HG02852 (cell line): ENCODE measurements around the gene BHLHE23.

ENCODE experiments used
- ATAC-seq: cut with Tn5 transposase; IDR thresholded peaks from one replicate; pipeline ENCODE4 v1.9.1; 2021; ENCODE audit warnings: mild to moderate bottlenecking, moderate library complexity; ENCODE audit not compliant: unreplicated experiment

BHLHE23 gene

GRCh38 chr20:62993856-62994494 lies 12.8 kb downstream of the BHLHE23 start:
- ATAC-seq = no peak

DNA sequence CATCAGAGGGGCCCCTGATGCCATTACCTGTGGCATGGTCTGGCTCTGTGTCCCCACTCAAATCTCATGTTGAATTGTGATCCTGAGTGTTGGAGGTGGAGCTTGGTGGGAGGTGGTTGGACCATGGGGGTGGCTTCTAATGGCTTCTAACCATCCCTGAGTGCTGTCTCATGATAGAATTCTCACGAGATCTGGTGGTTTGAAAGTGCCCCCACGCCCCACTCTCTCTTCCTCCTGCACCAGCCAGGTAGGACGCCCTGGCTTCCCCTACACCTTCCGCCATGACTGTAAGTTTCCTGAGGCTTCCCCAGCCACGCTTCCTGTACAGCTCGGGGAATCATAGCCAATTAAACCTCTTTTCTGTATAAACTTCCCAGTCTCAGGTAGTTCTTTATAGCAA lies 14.9 kb downstream of the BHLHE23 start:
- ATAC-seq = no peak

- ATAC-seq = no peak
Observed at GRCh38 chr20:62991196-62991807, 15.5 kb downstream of the BHLHE23 start.

GRCh38 chr20:62990306-62990825 lies 16.4 kb downstream of the BHLHE23 start:
- no peak for ATAC-seq

- ATAC-seq = no peak
Observed at GRCh38 chr20:62989201-62989601, 17.6 kb downstream of the BHLHE23 start.

- no peak for ATAC-seq
Observed at GRCh38 chr20:62987114-62987513, 19.6 kb downstream of the BHLHE23 start.

DNA sequence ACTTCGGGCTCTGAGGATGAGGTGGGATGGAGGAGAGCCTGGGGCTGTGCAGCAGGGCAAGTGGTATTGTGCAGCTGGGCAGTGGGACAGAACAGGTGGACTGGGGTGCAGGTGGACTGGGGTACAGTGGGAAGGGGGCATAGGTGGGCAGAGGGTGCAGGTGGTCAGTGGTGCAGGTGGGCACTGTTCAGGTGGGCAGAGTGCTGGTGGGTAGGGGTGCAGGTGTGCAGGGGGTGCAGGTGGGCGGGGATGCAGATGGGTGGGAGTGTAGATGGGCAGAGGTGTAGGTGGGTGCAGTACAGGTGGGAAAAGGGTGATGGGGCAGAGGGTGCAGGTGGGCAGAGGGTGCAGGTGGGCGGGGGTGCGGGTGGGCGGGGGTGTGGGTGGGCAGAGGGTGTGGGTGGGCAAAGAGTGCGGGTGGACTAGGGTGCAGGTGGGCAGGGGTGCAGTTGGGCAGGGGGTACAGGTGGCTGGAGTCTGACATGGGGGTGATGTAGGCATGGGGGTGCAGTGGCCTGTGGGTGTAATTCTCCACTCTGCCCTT lies 20.4 kb downstream of the BHLHE23 start:
- ATAC-seq = no peak

GRCh38 chr20:62985444-62985778 lies 21.4 kb downstream of the BHLHE23 start:
- ATAC-seq = no peak

DNA sequence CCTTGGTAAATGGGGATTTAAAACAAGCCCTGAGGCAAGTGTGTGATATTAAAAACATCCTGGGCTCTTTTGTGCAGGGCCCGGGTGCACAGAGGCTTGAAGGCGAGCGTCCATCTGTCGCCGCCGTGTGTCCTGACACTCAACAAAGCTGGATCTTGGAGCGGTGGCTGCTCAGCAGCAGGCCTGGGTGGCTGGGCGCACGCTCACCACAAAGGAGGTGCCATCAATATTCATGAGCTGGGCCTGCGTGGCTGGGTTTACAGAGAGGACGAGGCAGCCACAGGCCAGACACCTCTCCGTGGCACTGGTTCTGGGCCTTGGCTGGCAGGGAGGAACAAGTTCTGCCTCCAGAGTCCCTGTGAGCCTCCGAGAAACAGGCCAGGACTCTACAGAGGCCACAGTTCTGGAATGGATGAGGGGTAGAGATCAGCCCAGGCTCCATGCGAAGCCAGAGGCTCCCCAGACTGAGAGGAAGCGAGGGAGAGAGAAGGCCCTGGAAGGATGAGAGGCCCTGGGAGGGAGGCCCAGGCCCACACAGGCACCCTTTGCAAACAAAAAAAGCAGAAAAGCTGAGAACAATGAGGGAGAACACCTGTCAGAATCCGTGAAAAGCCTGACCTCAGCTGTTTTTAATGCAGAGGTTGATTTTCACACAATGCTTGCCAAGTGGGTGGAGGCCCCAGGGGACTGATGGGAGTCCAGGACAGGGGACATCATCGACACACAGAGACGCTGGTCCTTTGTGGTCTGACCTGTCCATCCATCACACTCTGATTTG lies 21.9 kb downstream of the BHLHE23 start:
- no peak for ATAC-seq

DNA sequence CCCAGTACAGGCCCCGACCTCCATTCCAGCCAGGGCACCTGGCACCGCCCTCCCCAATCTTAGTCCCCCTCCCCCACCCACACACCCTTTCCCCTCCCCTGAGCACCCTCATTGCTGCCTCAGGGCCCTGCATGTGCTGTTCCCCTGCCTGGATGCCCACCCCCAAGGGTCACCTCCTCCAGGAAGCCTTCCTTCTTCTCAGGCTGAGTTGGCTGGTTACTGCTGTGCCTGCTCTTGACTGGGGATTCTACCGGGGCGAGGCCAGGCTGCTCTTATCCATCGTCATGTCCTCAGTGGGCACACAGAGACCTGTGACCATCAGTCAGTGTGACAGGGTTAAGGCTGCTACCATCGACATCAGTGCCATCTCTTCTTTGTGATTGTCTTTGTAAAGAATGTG lies 23.6 kb downstream of the BHLHE23 start:
- no peak for ATAC-seq

- no peak for ATAC-seq
Observed at GRCh38 chr20:62982124-62983075, 24.4 kb downstream of the BHLHE23 start.

DNA sequence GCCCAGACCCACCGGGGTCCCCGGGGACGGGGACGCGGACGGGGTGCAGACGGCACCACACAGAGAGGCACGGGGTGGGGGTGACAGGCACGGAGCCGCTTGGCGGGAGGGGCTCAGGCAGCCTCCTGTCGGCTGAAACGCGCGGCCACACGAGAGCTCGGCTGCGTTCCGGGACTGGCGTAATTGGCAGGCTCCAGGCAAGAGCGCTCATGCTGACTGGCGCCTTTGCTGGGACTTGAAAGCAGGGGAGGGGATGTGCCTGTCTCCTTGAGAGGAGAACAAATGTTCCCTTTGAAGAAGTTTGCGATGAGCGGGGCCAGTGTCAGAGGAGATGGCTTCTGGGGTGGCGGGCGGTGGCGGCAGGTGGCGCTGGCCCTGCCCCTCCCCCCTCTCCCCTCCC lies 25.8 kb downstream of the BHLHE23 start:
- no peak for ATAC-seq

DNA sequence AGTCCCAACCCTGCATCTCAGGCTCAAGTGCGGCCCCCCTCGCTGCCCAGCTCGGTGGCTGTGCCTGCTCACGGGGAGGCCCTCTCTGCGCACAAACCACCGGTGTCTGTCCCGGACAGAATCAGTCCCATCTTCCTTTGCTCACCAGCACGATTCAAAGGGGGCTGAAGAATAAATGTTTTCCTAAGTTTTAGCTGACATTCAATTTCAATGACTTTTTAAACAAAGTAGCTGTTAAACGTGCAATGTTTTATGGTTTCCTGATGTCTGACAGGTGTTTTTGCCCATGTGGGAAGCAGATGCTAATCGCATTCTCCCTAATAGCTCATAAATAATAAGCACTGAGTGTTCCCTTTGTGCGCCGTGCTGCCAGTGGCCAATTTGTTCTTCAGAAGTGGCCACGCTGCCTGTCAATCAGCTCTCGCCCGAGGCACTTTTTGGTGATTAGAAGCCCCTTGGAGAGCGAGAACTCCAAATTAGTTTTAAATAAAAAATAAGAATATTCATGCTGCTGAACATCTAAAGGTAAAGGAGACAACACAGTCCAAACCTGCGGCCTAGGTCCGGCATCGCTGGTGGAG lies 26.3 kb downstream of the BHLHE23 start:
- ATAC-seq = no peak

- ATAC-seq = no peak
Observed at GRCh38 chr20:62979876-62980373, 26.8 kb downstream of the BHLHE23 start.

GRCh38 chr20:62979310-62979709 lies 27.5 kb downstream of the BHLHE23 start:
- no peak for ATAC-seq

DNA sequence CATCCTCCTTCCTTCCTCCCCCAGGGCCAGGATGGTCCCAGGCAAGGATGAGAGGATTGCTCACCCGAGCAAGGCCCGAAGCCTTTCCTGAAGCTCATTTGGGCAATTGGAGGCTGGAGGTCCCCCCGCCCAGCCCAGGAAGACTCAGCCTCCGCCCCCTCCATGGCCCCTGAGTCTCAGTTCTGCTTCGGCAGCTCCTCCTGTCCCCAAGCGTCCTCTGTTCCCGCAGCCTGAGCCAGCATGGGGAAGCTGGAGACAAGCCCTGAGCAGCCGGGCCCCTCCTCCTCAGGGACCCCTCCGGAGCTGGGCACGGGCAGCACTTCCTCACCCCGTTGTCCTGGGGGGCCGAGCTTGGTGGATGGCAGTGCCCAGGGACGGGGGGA lies 28.2 kb downstream of the BHLHE23 start:
- no peak for ATAC-seq

DNA sequence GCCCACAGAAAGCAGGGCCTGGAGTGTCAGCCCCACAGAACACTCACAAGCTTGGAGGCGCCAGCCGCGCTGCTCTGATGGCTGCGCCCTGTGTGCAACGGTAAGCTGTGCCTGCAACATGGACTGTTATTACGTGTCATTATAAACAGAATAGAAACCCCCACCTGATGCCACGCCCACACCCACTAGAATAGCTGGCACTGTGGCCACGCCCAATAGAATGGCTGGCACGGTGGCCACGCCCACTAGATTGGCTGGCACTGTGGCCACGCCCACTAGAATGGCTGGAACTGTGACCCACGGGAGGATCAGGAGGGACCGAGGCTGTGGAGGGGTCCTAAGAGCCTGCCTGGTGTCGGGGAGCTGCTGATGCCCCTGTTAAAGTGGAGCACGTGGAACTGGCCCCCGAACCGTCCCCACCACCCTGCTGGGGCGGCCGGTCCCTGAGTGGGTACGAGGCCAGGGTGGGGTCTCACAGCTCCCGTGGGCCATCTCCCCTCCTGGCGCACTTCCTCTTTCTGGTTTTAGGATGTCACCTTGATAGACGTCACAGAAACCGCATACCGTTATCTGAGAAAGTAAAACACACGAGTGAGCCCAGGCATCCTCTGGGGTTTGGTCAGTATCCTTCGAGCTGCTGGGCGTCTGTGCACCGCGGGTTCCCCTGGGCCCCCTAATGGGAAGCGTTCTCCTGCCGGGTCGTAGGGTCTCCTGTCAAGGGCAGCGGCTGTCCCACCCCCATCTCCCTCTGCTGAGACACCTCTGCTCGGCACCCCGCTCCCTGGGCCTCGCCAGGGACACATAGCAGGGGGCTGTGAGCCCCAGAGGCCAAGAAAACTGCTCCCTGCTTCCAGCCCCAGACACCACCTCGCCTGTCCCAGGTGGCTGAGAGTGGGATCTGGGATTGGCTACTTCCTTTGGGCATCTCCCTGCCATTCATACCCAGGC lies 28.9 kb downstream of the BHLHE23 start:
- peak; percentile 51 for ATAC-seq

DNA sequence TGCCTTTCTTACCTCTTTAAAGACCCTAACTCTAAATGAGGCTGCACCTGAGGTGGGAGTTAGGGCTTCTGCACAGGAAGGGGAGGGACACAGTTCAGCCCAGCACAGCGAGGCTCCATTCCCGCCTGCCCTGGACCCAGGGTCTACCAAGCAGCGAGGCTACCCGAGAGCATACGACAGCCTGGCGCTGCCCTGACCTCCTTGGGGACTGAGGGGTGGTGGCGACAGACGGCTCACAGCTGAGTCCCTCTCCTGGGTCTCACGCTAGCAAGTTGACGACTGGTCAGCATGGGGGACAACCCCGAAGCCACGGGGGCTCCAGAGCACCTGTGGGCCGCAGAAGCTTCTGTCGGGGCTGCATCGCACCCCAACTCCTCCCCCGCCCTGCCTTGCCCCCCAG lies 29.9 kb downstream of the BHLHE23 start:
- no peak for ATAC-seq
